ENCODE results near the gene RNFT2. TPM values are rescaled to one million over a fixed set of nuclear protein-coding genes. Genes with fewer than 3 reads are reported as not detected.

The RNFT2 gene
- total RNA-seq, 1 experiment from 2014 or later, result 5.3 TPM

- no peak for DNase-seq (ENCODE audit: low spot score)
- in situ Hi-C loops (cut with HindIII; ENCODE audit: low sequenced_read_pairs), result no loop called here
Observed at GRCh38 chr12:116884871-116885270, 146.8 kb downstream of the RNFT2 start.

- no peak for DNase-seq (ENCODE audit: low spot score)
- in situ Hi-C loops (cut with HindIII; ENCODE audit: low sequenced_read_pairs), result no loop called here
Observed at GRCh38 chr12:116885491-116885890, 147.4 kb downstream of the RNFT2 start.

- DNase-seq (ENCODE audit: low spot score), result no peak
- in situ Hi-C loops (cut with HindIII; ENCODE audit: low sequenced_read_pairs), result no loop called here
Observed at GRCh38 chr12:116887244-116887643, 149.1 kb downstream of the RNFT2 start.

- in situ Hi-C loops (cut with HindIII; ENCODE audit: low sequenced_read_pairs), result no loop called here
- DNase-seq (ENCODE audit: low spot score), result no peak
Observed at GRCh38 chr12:116887897-116888296, 149.8 kb downstream of the RNFT2 start.

GRCh38 chr12:116890330-116890729 lies 152.2 kb downstream of the RNFT2 start:
- in situ Hi-C loops (cut with HindIII; ENCODE audit: low sequenced_read_pairs), result no loop called here

GRCh38 chr12:116891019-116891418 lies 152.9 kb downstream of the RNFT2 start:
- no peak for DNase-seq (ENCODE audit: low spot score)
- in situ Hi-C loops (cut with HindIII; ENCODE audit: low sequenced_read_pairs), result no loop called here

More at GRCh38 chr12:116890330-116890729, 152.2 kb downstream of the RNFT2 start:
- DNase-seq (ENCODE audit: low spot score), result no peak

- DNase-seq (ENCODE audit: low spot score), result no peak
- in situ Hi-C loops (cut with HindIII; ENCODE audit: low sequenced_read_pairs), result no loop called here
Observed at GRCh38 chr12:116892349-116893140, 154.4 kb downstream of the RNFT2 start.

- no peak for DNase-seq (ENCODE audit: low spot score)
- in situ Hi-C loops (cut with HindIII; ENCODE audit: low sequenced_read_pairs), result no loop called here
Observed at GRCh38 chr12:116894913-116895312, 156.8 kb downstream of the RNFT2 start.

- DNase-seq (ENCODE audit: low spot score), result no peak
- in situ Hi-C loops (cut with HindIII; ENCODE audit: low sequenced_read_pairs), result no loop called here
Observed at GRCh38 chr12:116896411-116896924, 158.4 kb downstream of the RNFT2 start.

- DNase-seq (ENCODE audit: low spot score), result no peak
- in situ Hi-C loops (cut with HindIII; ENCODE audit: low sequenced_read_pairs), result no loop called here
Observed at GRCh38 chr12:116897476-116897875, 159.4 kb downstream of the RNFT2 start.

- no peak for DNase-seq (ENCODE audit: low spot score)
- in situ Hi-C loops (cut with HindIII; ENCODE audit: low sequenced_read_pairs), result no loop called here
Observed at GRCh38 chr12:116898669-116899068, 160.6 kb downstream of the RNFT2 start.

GRCh38 chr12:116901612-116902011 lies 163.5 kb downstream of the RNFT2 start:
- no peak for DNase-seq (ENCODE audit: low spot score)
- in situ Hi-C loops (cut with HindIII; ENCODE audit: low sequenced_read_pairs), result no loop called here

Other genes with a start within 250 kb of the RNFT2 start
- 0.34 TPM in 1 of 2 replicates, not detected in the other for gene MAP1LC3B2, start 178.9 kb upstream of the RNFT2 start, total RNA-seq (2014; rRNA removed; shearing (Covaris generic))
- gene SPRING1, start 246 bp upstream of the RNFT2 start, total RNA-seq (2014; rRNA removed; shearing (Covaris generic)), result 37.4 and 46.3 TPM in 2 replicates
- gene HRK, start 143.1 kb downstream of the RNFT2 start, total RNA-seq (2014; rRNA removed; shearing (Covaris generic)), result 6.2 and 8.9 TPM in 2 replicates
- gene FBXW8, start 172.6 kb downstream of the RNFT2 start, total RNA-seq (2014; rRNA removed; shearing (Covaris generic)), result 18.4 and 21.6 TPM in 2 replicates

All from G401 (cell line).